Colonic mucosa (tissue), 4 donors: ENCODE results near the gene ASAP3. TPM values are rescaled to one million over a fixed set of nuclear protein-coding genes. Genes with fewer than 3 reads are reported as not detected.

ENCODE experiments used
- DNase-seq: peaks from one replicate; pipeline ENCODE4 v3.0.0-alpha.2; 2020
- H3K27ac ChIP-seq: fragments of 200-600 bp; one replicate; pipeline ENCODE4 v1.8.0; 2021
- H3K27me3 ChIP-seq: fragments of 200-600 bp; one replicate; pipeline ENCODE4 v1.8.0; 2021
- H3K36me3 ChIP-seq: fragments of 200-600 bp; one replicate; pipeline ENCODE4 v1.8.0; 2021
- H3K4me1 ChIP-seq: fragments of 200-600 bp; one replicate; pipeline ENCODE4 v1.8.0; 2021; ENCODE audit warnings: mild to moderate bottlenecking
- H3K4me3 ChIP-seq: fragments of 200-600 bp; one replicate; pipeline ENCODE4 v1.8.0; 2021
- H3K9ac ChIP-seq, 2 donors: one replicate each; pipeline ENCODE4 v1.7.0; 2013; ENCODE audit warnings: control low read depth in 2 of 2, low read depth in 2 of 2, low read length in 2 of 2
- H3K9me3 ChIP-seq: fragments of 200-600 bp; one replicate; pipeline ENCODE4 v1.8.0; 2021
- intact Hi-C: fragments of 100-400 bp; cut with DNase I; formaldehyde crosslinking; loops from one replicate; pipeline ENCODE4 v1.14.1; 2022
- total RNA-seq, 2 donors: library from RNA; stranded (reverse); fragmentation: NEBNext Ultra II Directional in 1 of 2; extraction: Animal tissue kit (Norgen Biotek cat#: 25700) in 1 of 2; gene quantifications; one replicate each; pipeline ENCODE4 v1.2.1, GENCODE V29; 2021
- TF ChIP-seq, protein P1 (sequence below): fragments of 200-600 bp; IDR thresholded peaks from one replicate; pipeline ENCODE4 v1.8.0; 2022; ENCODE audit warnings: antibody characterized with exemption, mild to moderate bottlenecking
- donor health status: healthy.
- donor health status: DM: no; HTN: no; CAD: no.
- donor health status: DM: no; HTN: no; CAD: no.

The ASAP3 gene
- total RNA-seq, 2 donors from 2014 or later = 22.9 to 27.3 TPM

DNA sequence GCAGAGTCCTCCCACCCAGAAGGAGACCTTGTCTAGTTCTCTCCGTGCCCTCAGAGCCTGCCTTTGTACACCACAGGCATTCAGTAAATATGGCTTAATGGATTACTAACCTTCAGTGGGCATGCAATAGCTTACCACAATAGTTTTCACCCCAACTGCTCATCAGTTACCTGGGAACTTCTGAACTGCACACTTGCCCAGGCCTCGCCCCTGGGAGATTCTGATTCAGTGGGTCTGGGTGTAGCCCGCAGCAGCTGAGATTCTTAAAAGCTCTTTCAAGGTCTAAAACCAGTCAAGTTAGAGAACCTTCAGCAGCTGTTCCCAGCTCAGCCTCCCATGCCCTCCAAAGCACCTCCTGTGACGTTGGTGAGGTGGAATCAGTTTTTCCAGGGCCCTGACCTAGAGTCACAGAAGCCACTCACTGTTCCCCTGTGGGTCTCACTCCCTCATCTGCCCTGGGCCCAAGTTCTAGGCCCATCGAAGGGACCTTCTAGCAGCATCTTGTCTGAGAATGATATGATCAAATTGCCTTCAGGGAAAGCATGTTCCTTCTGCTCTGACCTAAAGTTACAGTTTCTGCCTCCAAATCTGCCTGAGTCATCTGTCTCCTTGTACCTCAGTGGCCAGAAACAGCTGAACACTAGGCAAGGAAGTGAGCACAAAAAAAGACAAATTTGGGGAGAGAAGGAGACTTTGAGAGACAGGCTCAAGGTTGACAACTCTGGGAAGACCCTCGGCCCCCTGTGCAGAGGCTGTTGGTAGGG, 10.8 kb downstream of the ASAP3 start:
- H3K9me3 ChIP-seq = no peaks in the 10 kb centered on the region
- intact Hi-C loops = no loop called here
- H3K4me3 ChIP-seq = no peak overlapping the region
- H3K27ac ChIP-seq = no peak overlapping the region
- TF ChIP-seq, protein P1, sequence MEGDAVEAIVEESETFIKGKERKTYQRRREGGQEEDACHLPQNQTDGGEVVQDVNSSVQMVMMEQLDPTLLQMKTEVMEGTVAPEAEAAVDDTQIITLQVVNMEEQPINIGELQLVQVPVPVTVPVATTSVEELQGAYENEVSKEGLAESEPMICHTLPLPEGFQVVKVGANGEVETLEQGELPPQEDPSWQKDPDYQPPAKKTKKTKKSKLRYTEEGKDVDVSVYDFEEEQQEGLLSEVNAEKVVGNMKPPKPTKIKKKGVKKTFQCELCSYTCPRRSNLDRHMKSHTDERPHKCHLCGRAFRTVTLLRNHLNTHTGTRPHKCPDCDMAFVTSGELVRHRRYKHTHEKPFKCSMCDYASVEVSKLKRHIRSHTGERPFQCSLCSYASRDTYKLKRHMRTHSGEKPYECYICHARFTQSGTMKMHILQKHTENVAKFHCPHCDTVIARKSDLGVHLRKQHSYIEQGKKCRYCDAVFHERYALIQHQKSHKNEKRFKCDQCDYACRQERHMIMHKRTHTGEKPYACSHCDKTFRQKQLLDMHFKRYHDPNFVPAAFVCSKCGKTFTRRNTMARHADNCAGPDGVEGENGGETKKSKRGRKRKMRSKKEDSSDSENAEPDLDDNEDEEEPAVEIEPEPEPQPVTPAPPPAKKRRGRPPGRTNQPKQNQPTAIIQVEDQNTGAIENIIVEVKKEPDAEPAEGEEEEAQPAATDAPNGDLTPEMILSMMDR = no peak
- DNase-seq = no peak
- no peaks in the 10 kb centered on the region for H3K4me1 ChIP-seq
- no peaks in the 10 kb centered on the region for H3K36me3 ChIP-seq
- no peak overlapping the region for H3K9ac ChIP-seq
- H3K27me3 ChIP-seq = no peaks in the 10 kb centered on the region

- DNase-seq = no peak
- Histone ChIP-seq H3K27me3 (no peaks in the 10 kb centered on the region), H3K4me3 (no peak overlapping the region), H3K4me1 (no peaks in the 10 kb centered on the region), H3K9me3 (no peaks in the 10 kb centered on the region), H3K36me3 (no peaks in the 10 kb centered on the region), H3K27ac (no peak overlapping the region), H3K9ac (no peak overlapping the region)
- intact Hi-C loops = no loop called here
- TF ChIP-seq, protein P1 = no peak
These were observed 11.5 kb downstream of the ASAP3 start for GRCh38 chr1:23472351-23473036.

GRCh38 chr1:23471473-23472075, 12.4 kb downstream of the ASAP3 start:
- Histone ChIP-seq H3K9me3 (no peaks in the 10 kb centered on the region), H3K36me3 (no peaks in the 10 kb centered on the region), H3K4me3 (no peak overlapping the region), H3K27me3 (no peaks in the 10 kb centered on the region), H3K9ac (no peak overlapping the region), H3K27ac (no peak overlapping the region), H3K4me1 (no peaks in the 10 kb centered on the region)
- TF ChIP-seq, protein P1 = no peak
- intact Hi-C loops = no loop called here
- no peak for DNase-seq

GRCh38 chr1:23470282-23471070, 13.5 kb downstream of the ASAP3 start:
- no peaks in the 10 kb centered on the region for H3K4me1 ChIP-seq
- intact Hi-C loops = no loop called here
- H3K36me3 ChIP-seq = no peaks in the 10 kb centered on the region
- no peak overlapping the region for H3K9ac ChIP-seq
- no peak overlapping the region for H3K4me3 ChIP-seq
- H3K27ac ChIP-seq = no peak overlapping the region
- TF ChIP-seq, protein P1 = no peak
- H3K27me3 ChIP-seq = no peaks in the 10 kb centered on the region
- H3K9me3 ChIP-seq = no peaks in the 10 kb centered on the region
- DNase-seq = no peak

GRCh38 chr1:23469372-23469982, 14.5 kb downstream of the ASAP3 start:
- H3K4me1 ChIP-seq = no peaks in the 10 kb centered on the region

More at GRCh38 chr1:23469372-23469982, 14.5 kb downstream of the ASAP3 start:
- no peak for DNase-seq
- Histone ChIP-seq H3K4me3 (no peak overlapping the region), H3K9ac (no peak overlapping the region), H3K27me3 (no peaks in the 10 kb centered on the region), H3K36me3 (no peaks in the 10 kb centered on the region), H3K9me3 (no peaks in the 10 kb centered on the region), H3K27ac (no peak overlapping the region)
- intact Hi-C loops = no loop called here
- TF ChIP-seq, protein P1 = no peak
